Mammary epithelial cell (primary cell): ENCODE results near the gene TPP2.

Source experiments
- EZH2 ChIP-seq: IDR thresholded peaks from 2 replicates; pipeline ENCODE4 v1.6.1; 2012; ENCODE audit warnings: low read length, inconsistent platforms, borderline replicate concordance
- TF ChIP-seq, protein P1 (sequence below), 2 donors: IDR thresholded peaks in 1 of 2; conservative IDR thresholded peaks in 1 of 2; 2 replicates each; pipeline ENCODE4 v1.5.1; 2011 to 2012; ENCODE audit warnings: inconsistent platforms in 2 of 2, low read length in 2 of 2, mild to moderate bottlenecking in 2 of 2, control low read depth in 1 of 2, low read depth in 1 of 2; ENCODE audit not compliant: insufficient read depth in 1 of 2; ENCODE audit errors: extremely low read depth in 1 of 2

DNA sequence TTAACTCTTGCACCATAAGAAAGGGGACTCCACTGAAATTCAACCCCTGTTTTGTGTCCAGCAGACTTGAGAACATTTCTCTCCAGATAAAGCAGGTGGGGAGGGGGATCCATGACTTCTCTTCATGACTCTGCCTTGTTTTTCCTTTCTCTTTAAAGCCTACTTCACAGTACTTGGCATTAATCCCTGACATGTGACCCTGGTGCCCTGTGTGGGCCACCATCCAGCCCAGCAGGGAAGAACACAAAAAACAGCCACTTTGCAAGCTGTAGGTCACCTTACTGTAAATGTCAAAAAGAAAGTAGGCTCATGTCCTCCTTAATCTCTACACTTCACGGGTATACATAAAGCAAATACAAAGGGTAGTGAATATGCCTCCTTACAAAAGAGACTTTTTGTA, 30.3 kb upstream of the TPP2 start:
- TF ChIP-seq, protein P1, sequence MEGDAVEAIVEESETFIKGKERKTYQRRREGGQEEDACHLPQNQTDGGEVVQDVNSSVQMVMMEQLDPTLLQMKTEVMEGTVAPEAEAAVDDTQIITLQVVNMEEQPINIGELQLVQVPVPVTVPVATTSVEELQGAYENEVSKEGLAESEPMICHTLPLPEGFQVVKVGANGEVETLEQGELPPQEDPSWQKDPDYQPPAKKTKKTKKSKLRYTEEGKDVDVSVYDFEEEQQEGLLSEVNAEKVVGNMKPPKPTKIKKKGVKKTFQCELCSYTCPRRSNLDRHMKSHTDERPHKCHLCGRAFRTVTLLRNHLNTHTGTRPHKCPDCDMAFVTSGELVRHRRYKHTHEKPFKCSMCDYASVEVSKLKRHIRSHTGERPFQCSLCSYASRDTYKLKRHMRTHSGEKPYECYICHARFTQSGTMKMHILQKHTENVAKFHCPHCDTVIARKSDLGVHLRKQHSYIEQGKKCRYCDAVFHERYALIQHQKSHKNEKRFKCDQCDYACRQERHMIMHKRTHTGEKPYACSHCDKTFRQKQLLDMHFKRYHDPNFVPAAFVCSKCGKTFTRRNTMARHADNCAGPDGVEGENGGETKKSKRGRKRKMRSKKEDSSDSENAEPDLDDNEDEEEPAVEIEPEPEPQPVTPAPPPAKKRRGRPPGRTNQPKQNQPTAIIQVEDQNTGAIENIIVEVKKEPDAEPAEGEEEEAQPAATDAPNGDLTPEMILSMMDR (conservative IDR thresholded peaks at IDR 0.05 in 1 of 2, IDR thresholded peaks at IDR 0.05 in 1 of 2; ENCODE audit: extremely low read depth in 1 of 2, insufficient read depth in 1 of 2, low read depth in 1 of 2, low read length in 2 of 2) = no peak
- TF ChIP-seq EZH2 = no peak
